GM23338 (cell line): Measurements from ENCODE around the gene PTH1R. TPM values are rescaled to one million over a fixed set of nuclear protein-coding genes. Genes with fewer than 3 reads are reported as not detected.

Experiments used
- ATAC-seq: fragments of 200-7000 bp; cut with Tn5 transposase; 3 replicates; pipeline ENCODE4 v1.9.1; 2020
- DNase-seq: peaks from one replicate; pipeline ENCODE4 v3.0.0-alpha.2; 2015; ENCODE audit warnings: low spot score
- H2AFZ ChIP-seq: fragments of 200-600 bp; sonication (generic); 2 replicates; pipeline ENCODE4 v1.8.0; 2016; ENCODE audit warnings: antibody characterized with exemption, mild to moderate bottlenecking, moderate library complexity
- H3F3A ChIP-seq: fragments of 200-600 bp; sonication (generic); replicated peaks from 2 replicates; pipeline ENCODE4 v1.8.0; 2017; ENCODE audit warnings: antibody characterized with exemption, mixed run types, low read depth
- H3K27ac ChIP-seq: fragments of 200-600 bp; sonication (generic); 2 replicates; pipeline ENCODE4 v1.6.1; 2016; ENCODE audit warnings: low read depth
- H3K27me3 ChIP-seq: fragments of 200-600 bp; sonication (generic); 2 replicates; pipeline ENCODE4 v1.8.0; 2016; ENCODE audit warnings: mild to moderate bottlenecking, mixed run types, moderate library complexity; ENCODE audit not compliant: insufficient read depth
- H3K36me3 ChIP-seq: fragments of 200-600 bp; sonication (generic); 2 replicates; pipeline ENCODE4 v1.8.0; 2016; ENCODE audit warnings: mild to moderate bottlenecking; ENCODE audit not compliant: insufficient read depth
- H3K4me1 ChIP-seq: fragments of 200-600 bp; sonication (generic); 2 replicates; pipeline ENCODE4 v1.8.0; 2016; ENCODE audit warnings: mild to moderate bottlenecking, moderate library complexity; ENCODE audit not compliant: insufficient read depth
- H3K4me2 ChIP-seq: fragments of 200-600 bp; sonication (generic); 2 replicates; pipeline ENCODE4 v1.7.1; 2017; ENCODE audit warnings: mixed run types
- H3K4me3 ChIP-seq: fragments of 200-600 bp; sonication (generic); 2 replicates; pipeline ENCODE4 v1.6.1; 2016; ENCODE audit warnings: mixed run types
- H3K79me2 ChIP-seq: fragments of 200-600 bp; sonication (generic); replicated peaks from 2 replicates; pipeline ENCODE4 v1.8.0; 2017; ENCODE audit warnings: mild to moderate bottlenecking; ENCODE audit not compliant: insufficient read depth
- H3K9me2 ChIP-seq: fragments of 200-600 bp; sonication (generic); 2 replicates; pipeline ENCODE4 v1.8.0; 2017; ENCODE audit not compliant: insufficient read depth
- H4K20me1 ChIP-seq: fragments of 200-600 bp; sonication (generic); replicated peaks from 2 replicates; pipeline ENCODE4 v1.8.0; 2017; ENCODE audit warnings: mild to moderate bottlenecking; ENCODE audit not compliant: insufficient read depth
- H3K27ac Mint-ChIP-seq: 2 replicates; pipeline ENCODE4 v1.8.0; 2020; ENCODE audit warnings: inconsistent platforms, mild to moderate bottlenecking, moderate library complexity, mixed read lengths
- H3K27me3 Mint-ChIP-seq: 3 replicates; pipeline ENCODE4 v1.8.0; 2022; ENCODE audit warnings: low read depth, mild to moderate bottlenecking, moderate library complexity, mixed read lengths, inconsistent platforms; ENCODE audit not compliant: insufficient read depth, poor library complexity
- H3K36me3 Mint-ChIP-seq: 3 replicates; pipeline ENCODE4 v1.8.0; 2021; ENCODE audit warnings: low read depth, mild to moderate bottlenecking, inconsistent platforms, moderate library complexity, mixed read lengths
- H3K4me1 Mint-ChIP-seq: 3 replicates; pipeline ENCODE4 v1.8.0; 2020; ENCODE audit warnings: mild to moderate bottlenecking, inconsistent platforms, mixed read lengths
- H3K4me3 Mint-ChIP-seq: 3 replicates; pipeline ENCODE4 v1.8.0; 2021; ENCODE audit warnings: moderate library complexity, mild to moderate bottlenecking, inconsistent platforms, mixed read lengths
- H3K9me3 Mint-ChIP-seq: 3 replicates; pipeline ENCODE4 v1.8.0; 2020; ENCODE audit warnings: moderate library complexity, mild to moderate bottlenecking, inconsistent platforms, mixed read lengths
- CREB1 ChIP-seq: fragments of 250-450 bp; sonication (Bioruptor Pico); IDR thresholded peaks from 2 replicates; pipeline ENCODE4 v1.5.0; 2020; ENCODE audit warnings: low read depth, mild to moderate bottlenecking, moderate library complexity
- EZH2 ChIP-seq: fragments of 200-600 bp; sonication (generic); IDR thresholded peaks from one replicate; pipeline ENCODE4 v1.8.0; 2017; ENCODE audit warnings: antibody characterized with exemption, mild to moderate bottlenecking, low read depth; ENCODE audit not compliant: unreplicated experiment
- EZH2phosphoT487 ChIP-seq: fragments of 200-600 bp; sonication (generic); IDR thresholded peaks from one replicate; pipeline ENCODE4 v1.8.1; 2018; ENCODE audit warnings: antibody characterized with exemption; ENCODE audit not compliant: unreplicated experiment
- JUNB ChIP-seq: IDR thresholded peaks from one replicate; pipeline ENCODE4 v1.6.1; 2016; ENCODE audit warnings: antibody characterized with exemption; ENCODE audit not compliant: unreplicated experiment
- NANOG ChIP-seq: IDR thresholded peaks from 2 replicates; pipeline ENCODE4 v1.6.1; 2016; ENCODE audit warnings: antibody characterized with exemption, borderline replicate concordance
- POLR2AphosphoS5 ChIP-seq: IDR thresholded peaks from 2 replicates; pipeline ENCODE4 v1.6.1; 2016; ENCODE audit warnings: antibody characterized with exemption, low read depth
- STAT1 ChIP-seq: IDR thresholded peaks from one replicate; pipeline ENCODE4 v1.6.1; 2016; ENCODE audit warnings: antibody characterized with exemption; ENCODE audit not compliant: unreplicated experiment
- ZNF114 ChIP-seq: fragments of 250-450 bp; sonication (Bioruptor Pico); IDR thresholded peaks from 2 replicates; pipeline ENCODE4 v1.5.0; 2020; ENCODE audit warnings: mild to moderate bottlenecking, moderate library complexity
- ZNF331 ChIP-seq: fragments of 250-450 bp; sonication (Bioruptor Pico); IDR thresholded peaks from 2 replicates; pipeline ENCODE4 v1.5.0; 2020; ENCODE audit warnings: low read depth, mild to moderate bottlenecking, moderate library complexity
- ZNF462 ChIP-seq: fragments of 250-450 bp; sonication (Bioruptor Pico); IDR thresholded peaks from 2 replicates; pipeline ENCODE4 v1.5.0; 2020; ENCODE audit warnings: mild to moderate bottlenecking, moderate library complexity
- polyA plus RNA-seq: library from polyadenylated mRNA; unstranded; fragments of >200 nt; fragmentation: Nextera tagmentation; extraction: Ambion mirVana; gene quantifications from 2 replicates; pipeline ENCODE4 v1.2.1, GENCODE V29; 2016
- total RNA-seq: library from RNA; depleted of rRNA; stranded (reverse); fragments of >200 nt; shearing (Covaris generic); gene quantifications from 2 replicates; pipeline ENCODE4 v1.2.3, GENCODE V29; 2014
- TF ChIP-seq, protein P1 (sequence below), 2 experiments: fragments of 200-600 bp in 1 of 2; sonication (generic) in 1 of 2; conservative IDR thresholded peaks; 2 replicates each; pipeline versions ENCODE4 v1.5.1 to v1.6.1; 2016 to 2017; ENCODE audit warnings: antibody characterized with exemption in 2 of 2, low read depth in 2 of 2, mild to moderate bottlenecking in 2 of 2, moderate library complexity in 1 of 2
- TF ChIP-seq, protein P2 (sequence below): IDR thresholded peaks from one replicate; pipeline ENCODE4 v1.6.1; 2018; ENCODE audit warnings: antibody characterized with exemption; ENCODE audit not compliant: unreplicated experiment

Gene PTH1R
- total and polyA plus RNA-seq, 2 experiments from 2014 or later: 1.3 to 1.9 TPM

GRCh38 chr3:46922426-46922825, 44.9 kb downstream of the PTH1R start (continued):
- TF ChIP-seq EZH2: no peak

DNA sequence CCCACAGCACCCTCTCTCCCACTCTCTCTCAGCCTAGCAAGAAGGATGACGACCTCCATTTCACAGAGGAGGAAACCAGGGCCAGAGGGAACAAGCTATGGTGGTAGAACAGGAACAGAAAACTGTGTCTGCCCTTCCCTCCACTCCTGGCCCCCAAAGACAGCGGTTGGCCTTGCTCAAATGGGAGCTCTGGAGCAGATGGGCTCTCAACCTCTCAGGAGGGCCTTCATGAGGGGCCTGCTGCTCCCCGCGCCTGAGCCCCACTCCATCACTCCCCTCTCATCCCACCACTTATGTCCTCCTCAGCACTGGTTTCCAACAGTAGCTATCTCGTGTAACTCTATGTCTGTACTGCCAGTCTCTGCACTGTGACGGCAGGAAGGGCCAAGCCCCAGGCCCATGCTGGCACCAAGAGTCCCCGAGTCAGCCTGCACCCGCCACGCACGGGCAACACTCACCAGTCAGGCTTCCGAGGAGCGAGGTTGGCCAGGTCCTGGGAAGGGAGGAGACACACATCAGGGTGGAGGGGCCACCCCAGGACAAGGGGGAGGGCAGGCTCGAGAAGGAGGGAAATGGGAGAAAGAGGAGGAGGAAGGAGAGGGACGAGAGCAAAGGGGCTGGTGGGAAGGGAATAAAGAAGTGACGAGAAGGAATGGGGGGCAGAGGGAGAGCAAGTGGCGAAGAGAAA, 45.5 kb downstream of the PTH1R start:
- no peaks in the 10 kb centered on the region for H3K4me1 Mint-ChIP-seq
- Histone ChIP-seq H3K4me1 (no peaks in the 10 kb centered on the region), H3K4me3 (no peak overlapping the region), H3F3A (0 out of 2 replicates have a peak, but pooled peaks cover 13% of the 10 kb centered on the region), H3K27ac (no peak overlapping the region), H3K9me2 (no peaks in the 10 kb centered on the region), H4K20me1 (peaks cover 14% of the 10 kb centered on the region; the same call in 1 of the 2 replicates), H3K36me3 (peaks cover 32% of the 10 kb centered on the region), H3K4me2 (no peak overlapping the region), H2AFZ (no peak overlapping the region), H3K27me3 (no peaks in the 10 kb centered on the region), H3K79me2 (no peaks in the 10 kb centered on the region)
- no peak overlapping the region for H3K4me3 Mint-ChIP-seq
- peaks cover 64% of the 10 kb centered on the region for H3K36me3 Mint-ChIP-seq
- DNase-seq: no peak
- H3K27ac Mint-ChIP-seq: no peak overlapping the region
- peaks cover 9% of the 10 kb centered on the region for H3K27me3 Mint-ChIP-seq
- no peak for ATAC-seq
- peaks cover 4% of the 10 kb centered on the region; the same call in 2 of the 3 replicates for H3K9me3 Mint-ChIP-seq
- TF ChIP-seq POLR2AphosphoS5 (no peak), CREB1 (CRISPR knock-in tag) (no peak), EZH2 (no peak), EZH2phosphoT487 (no peak), ZNF462 (CRISPR knock-in tag) (no peak), ZNF331 (no peak), JUNB (no peak), ZNF114 (CRISPR knock-in tag) (no peak), NANOG (no peak), STAT1 (no peak)
- TF ChIP-seq, protein P1, sequence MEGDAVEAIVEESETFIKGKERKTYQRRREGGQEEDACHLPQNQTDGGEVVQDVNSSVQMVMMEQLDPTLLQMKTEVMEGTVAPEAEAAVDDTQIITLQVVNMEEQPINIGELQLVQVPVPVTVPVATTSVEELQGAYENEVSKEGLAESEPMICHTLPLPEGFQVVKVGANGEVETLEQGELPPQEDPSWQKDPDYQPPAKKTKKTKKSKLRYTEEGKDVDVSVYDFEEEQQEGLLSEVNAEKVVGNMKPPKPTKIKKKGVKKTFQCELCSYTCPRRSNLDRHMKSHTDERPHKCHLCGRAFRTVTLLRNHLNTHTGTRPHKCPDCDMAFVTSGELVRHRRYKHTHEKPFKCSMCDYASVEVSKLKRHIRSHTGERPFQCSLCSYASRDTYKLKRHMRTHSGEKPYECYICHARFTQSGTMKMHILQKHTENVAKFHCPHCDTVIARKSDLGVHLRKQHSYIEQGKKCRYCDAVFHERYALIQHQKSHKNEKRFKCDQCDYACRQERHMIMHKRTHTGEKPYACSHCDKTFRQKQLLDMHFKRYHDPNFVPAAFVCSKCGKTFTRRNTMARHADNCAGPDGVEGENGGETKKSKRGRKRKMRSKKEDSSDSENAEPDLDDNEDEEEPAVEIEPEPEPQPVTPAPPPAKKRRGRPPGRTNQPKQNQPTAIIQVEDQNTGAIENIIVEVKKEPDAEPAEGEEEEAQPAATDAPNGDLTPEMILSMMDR (conservative IDR thresholded peaks at IDR 0.05; ENCODE audit: low read depth in 2 of 2): no peak
- TF ChIP-seq, protein P2, sequence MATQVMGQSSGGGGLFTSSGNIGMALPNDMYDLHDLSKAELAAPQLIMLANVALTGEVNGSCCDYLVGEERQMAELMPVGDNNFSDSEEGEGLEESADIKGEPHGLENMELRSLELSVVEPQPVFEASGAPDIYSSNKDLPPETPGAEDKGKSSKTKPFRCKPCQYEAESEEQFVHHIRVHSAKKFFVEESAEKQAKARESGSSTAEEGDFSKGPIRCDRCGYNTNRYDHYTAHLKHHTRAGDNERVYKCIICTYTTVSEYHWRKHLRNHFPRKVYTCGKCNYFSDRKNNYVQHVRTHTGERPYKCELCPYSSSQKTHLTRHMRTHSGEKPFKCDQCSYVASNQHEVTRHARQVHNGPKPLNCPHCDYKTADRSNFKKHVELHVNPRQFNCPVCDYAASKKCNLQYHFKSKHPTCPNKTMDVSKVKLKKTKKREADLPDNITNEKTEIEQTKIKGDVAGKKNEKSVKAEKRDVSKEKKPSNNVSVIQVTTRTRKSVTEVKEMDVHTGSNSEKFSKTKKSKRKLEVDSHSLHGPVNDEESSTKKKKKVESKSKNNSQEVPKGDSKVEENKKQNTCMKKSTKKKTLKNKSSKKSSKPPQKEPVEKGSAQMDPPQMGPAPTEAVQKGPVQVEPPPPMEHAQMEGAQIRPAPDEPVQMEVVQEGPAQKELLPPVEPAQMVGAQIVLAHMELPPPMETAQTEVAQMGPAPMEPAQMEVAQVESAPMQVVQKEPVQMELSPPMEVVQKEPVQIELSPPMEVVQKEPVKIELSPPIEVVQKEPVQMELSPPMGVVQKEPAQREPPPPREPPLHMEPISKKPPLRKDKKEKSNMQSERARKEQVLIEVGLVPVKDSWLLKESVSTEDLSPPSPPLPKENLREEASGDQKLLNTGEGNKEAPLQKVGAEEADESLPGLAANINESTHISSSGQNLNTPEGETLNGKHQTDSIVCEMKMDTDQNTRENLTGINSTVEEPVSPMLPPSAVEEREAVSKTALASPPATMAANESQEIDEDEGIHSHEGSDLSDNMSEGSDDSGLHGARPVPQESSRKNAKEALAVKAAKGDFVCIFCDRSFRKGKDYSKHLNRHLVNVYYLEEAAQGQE: no peak
